A549 (cell line): ENCODE data around the gene SEL1L3. TPM values are rescaled to one million over a fixed set of nuclear protein-coding genes. Genes with fewer than 3 reads are reported as not detected.

ENCODE experiments used
- ATAC-seq, 2 experiments: fragments of 200-7000 bp in 1 of 2; fragments of >200 bp in 1 of 2; cut with Nextera tagmentation in 1 of 2; cut with Tn5 transposase in 1 of 2; 3 replicates each; pipeline versions ENCODE4 v1.8.0 to v1.9.1; 2018 to 2020; ENCODE audit warnings: mild to moderate bottlenecking in 1 of 2, moderate library complexity in 1 of 2
- CTCF ChIA-PET: fragments of 300-600 bp; sonication (Branson Sonifier 250); formaldehyde crosslinking; extraction: SDS; loops from one replicate; lab custom pipeline; 2021; ENCODE audit warnings: antibody characterized with exemption, inconsistent platforms; lab: Yijun Ruan, JAX
- POLR2A ChIA-PET: fragments of 350-600 bp; formaldehyde crosslinking; extraction: SDS; loops from one replicate; lab custom pipeline; 2021; ENCODE audit warnings: antibody characterized with exemption, inconsistent platforms; lab: Yijun Ruan, JAX
- DNase-seq, 2 experiments: peaks; one replicate each; pipeline versions ENCODE4 v3.0.0 to v3.0.0-alpha.2; 2011 to 2016; ENCODE audit warnings: low read depth in 1 of 2, low spot score in 1 of 2
- FAIRE-seq: peaks from 2 replicates; lab custom pipeline; 2011; peaks lifted over from hg19 to GRCh38; lab: Jason Lieb, UNC
- H3K27ac ChIP-seq, 2 experiments: fragments of >200 bp; sonication (Bioruptor Twin); formaldehyde crosslinking; 3 replicates each; pipeline ENCODE4 v1.5.1; 2016 to 2017
- H3K4me1 ChIP-seq: fragments of >200 bp; sonication (Bioruptor Twin); formaldehyde crosslinking; 3 replicates; pipeline ENCODE4 v1.6.1; 2016
- H3K4me2 ChIP-seq: fragments of >200 bp; sonication (Bioruptor Twin); formaldehyde crosslinking; 3 replicates; pipeline ENCODE4 v1.6.1; 2016
- H3K4me3 ChIP-seq: fragments of >200 bp; sonication (Bioruptor Twin); formaldehyde crosslinking; 3 replicates; pipeline ENCODE4 v1.5.1; 2016
- H3K9me3 ChIP-seq: fragments of >200 bp; sonication (Bioruptor Twin); formaldehyde crosslinking; 3 replicates; pipeline ENCODE4 v1.6.1; 2016
- CBX2 ChIP-seq: fragments of 200-600 bp; sonication (generic); IDR thresholded peaks from 2 replicates; pipeline ENCODE4 v1.6.1; 2016; ENCODE audit warnings: low read depth, mild to moderate bottlenecking, borderline replicate concordance
- CEBPB ChIP-seq, 2 experiments: fragments of >200 bp in 1 of 2; sonication (Bioruptor Twin) in 1 of 2; formaldehyde crosslinking in 1 of 2; IDR thresholded peaks; 2 replicates each; pipeline ENCODE4 v1.6.1; 2012 to 2016
- EHMT2 ChIP-seq: fragments of 200-600 bp; sonication (generic); IDR thresholded peaks from 2 replicates; pipeline ENCODE4 v1.6.1; 2016; ENCODE audit warnings: antibody characterized with exemption, low read depth, mild to moderate bottlenecking, moderate library complexity
- EP300 ChIP-seq, 2 experiments: fragments of >200 bp; sonication (Bioruptor Twin); formaldehyde crosslinking; IDR thresholded peaks; 2 replicates in 1 of 2; 3 replicates in 1 of 2; pipeline ENCODE4 v1.6.1; 2016 to 2017
- FOSL2 ChIP-seq, 2 experiments: fragments of 450-650 bp in 1 of 2; fragments of >200 bp in 1 of 2; sonication (Bioruptor Twin) in 1 of 2; formaldehyde crosslinking; IDR thresholded peaks; 2 replicates each; pipeline versions ENCODE4 v1.5.0 to v1.6.1; 2016 to 2020; ENCODE audit warnings: mild to moderate bottlenecking in 1 of 2, moderate library complexity in 1 of 2
- FOXS1 ChIP-seq: fragments of 250-450 bp; sonication (Bioruptor Pico); IDR thresholded peaks from 2 replicates; pipeline ENCODE4 v1.5.0; 2020; ENCODE audit warnings: mild to moderate bottlenecking, moderate library complexity
- GATA3 ChIP-seq: IDR thresholded peaks from 2 replicates; pipeline ENCODE4 v1.6.1; 2012; ENCODE audit warnings: borderline replicate concordance
- HEYL ChIP-seq: fragments of 250-450 bp; sonication (Bioruptor Pico); IDR thresholded peaks from 2 replicates; pipeline ENCODE4 v1.8.0; 2021; ENCODE audit warnings: mild to moderate bottlenecking, moderate library complexity
- HOXB5 ChIP-seq: fragments of 250-450 bp; sonication (Bioruptor Pico); IDR thresholded peaks from 2 replicates; pipeline ENCODE4 v1.5.0; 2020; ENCODE audit warnings: mild to moderate bottlenecking, moderate library complexity
- JUNB ChIP-seq: fragments of >200 bp; sonication (Bioruptor Twin); formaldehyde crosslinking; IDR thresholded peaks from 2 replicates; pipeline ENCODE4 v1.6.1; 2016
- MAZ ChIP-seq: fragments of 150-350 bp; IDR thresholded peaks from 2 replicates; pipeline ENCODE4 v1.6.1; 2014; ENCODE audit warnings: antibody characterized with exemption, low read depth, low read length, borderline replicate concordance
- NPAS2 ChIP-seq: fragments of 250-450 bp; sonication (Bioruptor Pico); IDR thresholded peaks from 2 replicates; pipeline ENCODE4 v1.8.0; 2022; ENCODE audit warnings: mild to moderate bottlenecking, moderate library complexity, borderline replicate concordance
- NR3C1 ChIP-seq: fragments of >200 bp; sonication (Bioruptor Twin); formaldehyde crosslinking; IDR thresholded peaks from 3 replicates; pipeline ENCODE4 v1.6.1; 2017
- POLR2A ChIP-seq: IDR thresholded peaks from 2 replicates; pipeline ENCODE4 v1.6.1; 2012; ENCODE audit warnings: mild to moderate bottlenecking, low read length
- POLR2AphosphoS2 ChIP-seq: conservative IDR thresholded peaks from 2 replicates; pipeline ENCODE4 v1.6.1; 2012; ENCODE audit warnings: low read length, improper control_type of control experiment, inconsistent platforms
- RAD21 ChIP-seq, 2 experiments: fragments of >200 bp in 1 of 2; sonication (Bioruptor Twin) in 1 of 2; formaldehyde crosslinking in 1 of 2; IDR thresholded peaks in 1 of 2; conservative IDR thresholded peaks in 1 of 2; 2 replicates in 1 of 2; 3 replicates in 1 of 2; pipeline ENCODE4 v1.6.1; 2012 to 2018; ENCODE audit warnings: inconsistent platforms in 1 of 2
- RNF2 ChIP-seq: fragments of 200-600 bp; sonication (generic); IDR thresholded peaks from 2 replicates; pipeline ENCODE4 v1.6.1; 2016; ENCODE audit warnings: low read depth, mild to moderate bottlenecking, antibody characterized with exemption, moderate library complexity, borderline replicate concordance
- ZFP36 ChIP-seq: fragments of 450-650 bp; IDR thresholded peaks from 2 replicates; pipeline ENCODE4 v1.6.1; 2014; ENCODE audit warnings: borderline replicate concordance; ENCODE audit not compliant: partially characterized antibody
- ZNF302 ChIP-seq: fragments of 250-450 bp; sonication (Bioruptor Pico); IDR thresholded peaks from 2 replicates; pipeline ENCODE4 v1.9.0; 2021; ENCODE audit warnings: inconsistent platforms, mild to moderate bottlenecking, moderate library complexity
- WGBS: methylation state at CpG from one replicate; pipeline ENCODE4 v1.1.6; 2017; ENCODE audit errors: missing lambda C conversion rate; 5-methylcytosine and 5-hydroxymethylcytosine counted together
- polyA plus RNA-seq, 4 experiments: library from polyadenylated mRNA; depleted of rRNA in 3 of 4; stranded (reverse); fragments of >200 nt; fragmentation: RNase III in 1 of 4; extraction: RNeasy Plus Mini Kit Qiagen cat#74134 plus additional on column Dnase treatment in 1 of 4; gene quantifications; 2 replicates in 3 of 4; 3 replicates in 1 of 4; pipeline ENCODE4 v1.2.3, GENCODE V29; 2011 to 2017
- TF ChIP-seq, protein P1 (sequence below): fragments of 250-450 bp; sonication (Bioruptor Pico); IDR thresholded peaks from 2 replicates; pipeline ENCODE4 v1.5.0; 2021; ENCODE audit warnings: mild to moderate bottlenecking, moderate library complexity, borderline replicate concordance
- TF ChIP-seq, protein P2 (sequence below): fragments of >200 bp; sonication (Bioruptor Twin); formaldehyde crosslinking; IDR thresholded peaks from 3 replicates; pipeline ENCODE4 v1.5.1; 2016
- TF ChIP-seq, protein P3 (sequence below): fragments of 150-350 bp; IDR thresholded peaks from 2 replicates; pipeline ENCODE4 v1.6.1; 2014; ENCODE audit warnings: low read depth, mild to moderate bottlenecking, low read length
- TF ChIP-seq, protein P4 (sequence below): fragments of >200 bp; sonication (Bioruptor Twin); formaldehyde crosslinking; IDR thresholded peaks from 3 replicates; pipeline ENCODE4 v1.6.1; 2016

SEL1L3 gene
- polyA plus RNA-seq, 2 of the 4 experiments (the other 2 are of a cell fraction), result 26.1 to 27.0 TPM

DNA sequence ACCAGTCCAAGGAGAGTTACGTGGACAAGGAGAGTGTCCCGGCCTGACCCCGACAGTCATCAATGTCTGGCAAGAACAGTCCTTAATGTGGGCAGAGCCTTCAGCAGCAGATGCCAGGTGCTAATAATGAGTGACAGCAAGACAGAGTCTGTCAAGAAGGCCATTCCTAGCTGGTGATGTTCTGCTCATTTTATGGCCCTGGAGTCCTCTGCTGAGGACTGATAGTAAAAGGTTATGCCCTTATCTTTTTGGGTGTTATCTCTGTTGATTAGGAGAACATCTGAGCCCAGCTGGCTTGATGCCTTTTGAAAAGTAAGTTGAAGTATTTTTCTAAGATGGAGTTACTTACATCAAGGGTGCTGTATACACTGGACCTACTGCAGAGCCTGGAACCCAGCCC, 139.8 kb downstream of the SEL1L3 start:
- H3K4me2 ChIP-seq, result no peak overlapping the region
- WGBS, result 82% methylated on average over 3 of the region's 3 CpGs
- FAIRE-seq (no peak), DNase-seq (no peak), ATAC-seq (no peak)
- ChIA-PET POLR2A (no interaction called here), CTCF (no interaction called here)
- H3K4me1 ChIP-seq, result no peaks in the 10 kb centered on the region
- no peaks in the 10 kb centered on the region for H3K9me3 ChIP-seq
- TF ChIP-seq MAZ (no peak), EP300 (IDR thresholded peaks at IDR 0.05) (no peak), GATA3 (no peak), EHMT2 (no peak), RNF2 (no peak), POLR2AphosphoS2 (no peak), POLR2A (no peak), FOXS1 (CRISPR knock-in tag) (no peak), HEYL (CRISPR knock-in tag) (no peak), NR3C1 (no peak), ZFP36 (no peak), NPAS2 (CRISPR knock-in tag) (no peak), JUNB (no peak), FOSL2 (IDR thresholded peaks at IDR 0.05) (no peak), FOSL2 (CRISPR knock-in tag; IDR thresholded peaks at IDR 0.05) (no peak), CBX2 (no peak)
- TF ChIP-seq, protein P1, sequence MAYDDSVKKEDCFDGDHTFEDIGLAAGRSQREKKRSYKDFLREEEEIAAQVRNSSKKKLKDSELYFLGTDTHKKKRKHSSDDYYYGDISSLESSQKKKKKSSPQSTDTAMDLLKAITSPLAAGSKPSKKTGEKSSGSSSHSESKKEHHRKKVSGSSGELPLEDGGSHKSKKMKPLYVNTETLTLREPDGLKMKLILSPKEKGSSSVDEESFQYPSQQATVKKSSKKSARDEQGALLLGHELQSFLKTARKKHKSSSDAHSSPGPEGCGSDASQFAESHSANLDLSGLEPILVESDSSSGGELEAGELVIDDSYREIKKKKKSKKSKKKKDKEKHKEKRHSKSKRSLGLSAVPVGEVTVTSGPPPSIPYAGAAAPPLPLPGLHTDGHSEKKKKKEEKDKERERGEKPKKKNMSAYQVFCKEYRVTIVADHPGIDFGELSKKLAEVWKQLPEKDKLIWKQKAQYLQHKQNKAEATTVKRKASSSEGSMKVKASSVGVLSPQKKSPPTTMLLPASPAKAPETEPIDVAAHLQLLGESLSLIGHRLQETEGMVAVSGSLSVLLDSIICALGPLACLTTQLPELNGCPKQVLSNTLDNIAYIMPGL, result no peak
- TF ChIP-seq, protein P2, sequence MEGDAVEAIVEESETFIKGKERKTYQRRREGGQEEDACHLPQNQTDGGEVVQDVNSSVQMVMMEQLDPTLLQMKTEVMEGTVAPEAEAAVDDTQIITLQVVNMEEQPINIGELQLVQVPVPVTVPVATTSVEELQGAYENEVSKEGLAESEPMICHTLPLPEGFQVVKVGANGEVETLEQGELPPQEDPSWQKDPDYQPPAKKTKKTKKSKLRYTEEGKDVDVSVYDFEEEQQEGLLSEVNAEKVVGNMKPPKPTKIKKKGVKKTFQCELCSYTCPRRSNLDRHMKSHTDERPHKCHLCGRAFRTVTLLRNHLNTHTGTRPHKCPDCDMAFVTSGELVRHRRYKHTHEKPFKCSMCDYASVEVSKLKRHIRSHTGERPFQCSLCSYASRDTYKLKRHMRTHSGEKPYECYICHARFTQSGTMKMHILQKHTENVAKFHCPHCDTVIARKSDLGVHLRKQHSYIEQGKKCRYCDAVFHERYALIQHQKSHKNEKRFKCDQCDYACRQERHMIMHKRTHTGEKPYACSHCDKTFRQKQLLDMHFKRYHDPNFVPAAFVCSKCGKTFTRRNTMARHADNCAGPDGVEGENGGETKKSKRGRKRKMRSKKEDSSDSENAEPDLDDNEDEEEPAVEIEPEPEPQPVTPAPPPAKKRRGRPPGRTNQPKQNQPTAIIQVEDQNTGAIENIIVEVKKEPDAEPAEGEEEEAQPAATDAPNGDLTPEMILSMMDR, result no peak
- H3K4me3 ChIP-seq, result no peak overlapping the region
- H3K27ac ChIP-seq, result no peak overlapping the region

DNA sequence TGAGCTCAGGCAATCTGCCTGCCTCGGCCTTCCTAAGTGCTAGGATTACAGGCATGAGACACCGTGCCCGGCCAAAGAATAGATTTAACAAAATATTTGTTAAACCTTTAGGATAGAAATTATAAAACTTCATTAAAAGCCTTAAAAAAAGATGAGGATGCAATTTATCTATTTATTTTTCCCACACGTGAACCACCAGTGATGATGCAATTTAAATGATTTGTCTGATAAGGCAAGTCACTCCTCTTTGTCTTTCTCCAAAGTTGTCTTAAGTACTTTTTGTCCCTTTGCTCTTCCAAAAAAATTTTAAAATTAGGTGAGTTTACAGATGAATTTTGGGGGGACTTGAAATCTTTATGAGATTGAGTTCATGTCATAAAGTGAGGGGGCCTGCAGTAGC, 149.0 kb downstream of the SEL1L3 start:
- FAIRE-seq (no peak), ATAC-seq (no peak), DNase-seq (no peak)
- H3K27ac ChIP-seq, result no peak overlapping the region
- ChIA-PET POLR2A (no interaction called here), CTCF (no interaction called here)
- no peak overlapping the region for H3K4me3 ChIP-seq
- TF ChIP-seq, protein P3, sequence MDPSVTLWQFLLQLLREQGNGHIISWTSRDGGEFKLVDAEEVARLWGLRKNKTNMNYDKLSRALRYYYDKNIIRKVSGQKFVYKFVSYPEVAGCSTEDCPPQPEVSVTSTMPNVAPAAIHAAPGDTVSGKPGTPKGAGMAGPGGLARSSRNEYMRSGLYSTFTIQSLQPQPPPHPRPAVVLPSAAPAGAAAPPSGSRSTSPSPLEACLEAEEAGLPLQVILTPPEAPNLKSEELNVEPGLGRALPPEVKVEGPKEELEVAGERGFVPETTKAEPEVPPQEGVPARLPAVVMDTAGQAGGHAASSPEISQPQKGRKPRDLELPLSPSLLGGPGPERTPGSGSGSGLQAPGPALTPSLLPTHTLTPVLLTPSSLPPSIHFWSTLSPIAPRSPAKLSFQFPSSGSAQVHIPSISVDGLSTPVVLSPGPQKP, result no peak
- TF ChIP-seq HOXB5, result no peak
- TF ChIP-seq FOSL2 (IDR thresholded peaks at IDR 0.05), result no peak
- TF ChIP-seq FOSL2 (CRISPR knock-in tag; IDR thresholded peaks at IDR 0.05), result no peak
- no peaks in the 10 kb centered on the region for H3K9me3 ChIP-seq
- WGBS, result 92% methylated on average over 4 of the region's 4 CpGs
- H3K4me1 ChIP-seq, result no peaks in the 10 kb centered on the region
- H3K4me2 ChIP-seq, result no peak overlapping the region

DNA sequence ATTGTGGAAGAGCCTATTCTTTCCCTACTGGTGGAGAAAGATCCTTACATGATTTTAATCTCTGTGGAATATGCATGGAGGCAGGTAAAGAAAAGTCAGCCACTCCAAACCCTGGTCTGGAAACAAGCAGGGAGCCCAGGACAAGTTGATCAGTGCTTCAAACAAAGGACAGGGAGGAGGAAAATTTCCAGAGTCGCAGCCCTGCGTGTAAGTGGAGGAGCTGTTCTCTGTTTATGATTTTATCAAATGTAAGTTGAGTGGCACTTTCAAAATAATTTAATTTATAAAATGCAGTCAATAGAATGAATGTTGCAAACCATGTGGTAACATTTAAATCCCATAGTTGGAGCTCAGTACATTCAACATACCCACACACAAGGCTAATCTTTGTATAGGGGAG, 150.2 kb downstream of the SEL1L3 start:
- POLR2A ChIA-PET, result no interaction called here
- no peak for FAIRE-seq
- WGBS, result 93% methylated on average over 2 of the region's 2 CpGs

More for the DNA sequence above, 150.2 kb downstream of the SEL1L3 start:
- H3K4me2 ChIP-seq, result no peak overlapping the region
- no peak overlapping the region for H3K4me3 ChIP-seq
- H3K9me3 ChIP-seq, result no peaks in the 10 kb centered on the region
- TF ChIP-seq, protein P3, result no peak
- no peak for TF ChIP-seq NPAS2 (CRISPR knock-in tag)
- TF ChIP-seq RAD21 (conservative IDR thresholded peaks at IDR 0.05 in 1 of 2, IDR thresholded peaks at IDR 0.05 in 1 of 2), result no peak
- no peak for TF ChIP-seq ZNF302 (CRISPR knock-in tag)
- TF ChIP-seq, protein P4, sequence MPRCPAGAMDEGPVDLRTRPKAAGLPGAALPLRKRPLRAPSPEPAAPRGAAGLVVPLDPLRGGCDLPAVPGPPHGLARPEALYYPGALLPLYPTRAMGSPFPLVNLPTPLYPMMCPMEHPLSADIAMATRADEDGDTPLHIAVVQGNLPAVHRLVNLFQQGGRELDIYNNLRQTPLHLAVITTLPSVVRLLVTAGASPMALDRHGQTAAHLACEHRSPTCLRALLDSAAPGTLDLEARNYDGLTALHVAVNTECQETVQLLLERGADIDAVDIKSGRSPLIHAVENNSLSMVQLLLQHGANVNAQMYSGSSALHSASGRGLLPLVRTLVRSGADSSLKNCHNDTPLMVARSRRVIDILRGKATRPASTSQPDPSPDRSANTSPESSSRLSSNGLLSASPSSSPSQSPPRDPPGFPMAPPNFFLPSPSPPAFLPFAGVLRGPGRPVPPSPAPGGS, result no peak
- TF ChIP-seq POLR2AphosphoS2, result no peak
- TF ChIP-seq CEBPB (IDR thresholded peaks at IDR 0.05), result no peak
- H3K27ac ChIP-seq, result no peak overlapping the region
- H3K4me1 ChIP-seq, result no peaks in the 10 kb centered on the region
- ATAC-seq, result no peak
- CTCF ChIA-PET, result no interaction called here
- DNase-seq, result no peak
